Testis (tissue), 2 donors: ENCODE results near the gene FDCSP.
"Not testable (repeated sequence)": the region's sequence is repeated elsewhere in the genome, so short reads cannot be mapped to it uniquely, and the experiment has no call there.

Source experiments
- POLR2A ChIP-seq: fragments of 450-650 bp; IDR thresholded peaks from one replicate; pipeline ENCODE4 v1.6.1; 2017; ENCODE audit warnings: antibody characterized with exemption, mild to moderate bottlenecking, moderate library complexity
- TF ChIP-seq, protein P1 (sequence below), 3 experiments: fragments of 450-650 bp in 2 of 3; fragments of 200-600 bp in 1 of 3; sonication (generic) in 1 of 3; IDR thresholded peaks; one replicate each; pipeline ENCODE4 v1.5.1; 2016 to 2019; ENCODE audit warnings: antibody characterized with exemption in 3 of 3, mild to moderate bottlenecking in 2 of 3, moderate library complexity in 1 of 3

- TF ChIP-seq, protein P1, sequence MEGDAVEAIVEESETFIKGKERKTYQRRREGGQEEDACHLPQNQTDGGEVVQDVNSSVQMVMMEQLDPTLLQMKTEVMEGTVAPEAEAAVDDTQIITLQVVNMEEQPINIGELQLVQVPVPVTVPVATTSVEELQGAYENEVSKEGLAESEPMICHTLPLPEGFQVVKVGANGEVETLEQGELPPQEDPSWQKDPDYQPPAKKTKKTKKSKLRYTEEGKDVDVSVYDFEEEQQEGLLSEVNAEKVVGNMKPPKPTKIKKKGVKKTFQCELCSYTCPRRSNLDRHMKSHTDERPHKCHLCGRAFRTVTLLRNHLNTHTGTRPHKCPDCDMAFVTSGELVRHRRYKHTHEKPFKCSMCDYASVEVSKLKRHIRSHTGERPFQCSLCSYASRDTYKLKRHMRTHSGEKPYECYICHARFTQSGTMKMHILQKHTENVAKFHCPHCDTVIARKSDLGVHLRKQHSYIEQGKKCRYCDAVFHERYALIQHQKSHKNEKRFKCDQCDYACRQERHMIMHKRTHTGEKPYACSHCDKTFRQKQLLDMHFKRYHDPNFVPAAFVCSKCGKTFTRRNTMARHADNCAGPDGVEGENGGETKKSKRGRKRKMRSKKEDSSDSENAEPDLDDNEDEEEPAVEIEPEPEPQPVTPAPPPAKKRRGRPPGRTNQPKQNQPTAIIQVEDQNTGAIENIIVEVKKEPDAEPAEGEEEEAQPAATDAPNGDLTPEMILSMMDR (IDR thresholded peaks at IDR 0.05), result not testable (repeated sequence)
- TF ChIP-seq POLR2A, result not testable (repeated sequence)
Observed at GRCh38 chr4:70242297-70242696, 16.4 kb downstream of the FDCSP start, which contains the start of gene CSN3.
